NCI-H526 (cell line): ENCODE data around the gene DNAJB2.

Experiments
- DNase-seq, 2 experiments: peaks; one replicate each; lab custom pipeline; 2025; lab: John Stamatoyannopoulos, UW

DNAJB2 gene

GRCh38 chr2:219279151-219279915 is at the start of gene DNAJB2:
Gene DNAJB2 (plus strand): TSS chr2:219279366. CDS start chr2:219279834, 468 bp downstream.
- DNase-seq, result peak; percentile 86 to 98

DNA sequence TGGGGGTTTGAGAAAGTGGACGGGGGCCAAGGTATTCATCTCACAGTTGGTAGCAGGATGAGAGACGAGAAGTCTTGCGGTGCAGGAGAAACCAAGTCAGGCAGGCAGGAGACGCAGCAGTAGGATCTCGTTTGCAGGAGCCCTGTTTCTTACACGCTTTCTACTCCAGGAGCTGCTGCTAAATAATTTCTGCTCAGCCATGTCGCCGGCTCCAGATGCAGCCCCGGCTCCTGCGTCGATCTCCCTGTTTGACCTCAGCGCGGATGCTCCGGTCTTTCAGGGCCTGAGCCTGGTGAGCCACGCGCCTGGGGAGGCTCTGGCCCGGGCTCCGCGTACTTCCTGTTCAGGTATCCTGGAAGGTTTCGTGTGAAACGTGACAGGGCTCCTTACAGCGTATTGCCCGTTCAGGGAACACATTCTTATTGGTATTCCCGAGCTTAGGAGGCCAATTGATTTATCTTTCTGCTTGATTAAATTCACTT is 49.1 kb upstream of the DNAJB2 start:
- peak in 1 of 2 experiments; percentile 55 for DNase-seq

GRCh38 chr2:219234331-219234730 is 44.8 kb upstream of the DNAJB2 start:
- DNase-seq, result no peak

GRCh38 chr2:219243291-219243761 is 35.8 kb upstream of the DNAJB2 start:
- DNase-seq, result no peak

DNA sequence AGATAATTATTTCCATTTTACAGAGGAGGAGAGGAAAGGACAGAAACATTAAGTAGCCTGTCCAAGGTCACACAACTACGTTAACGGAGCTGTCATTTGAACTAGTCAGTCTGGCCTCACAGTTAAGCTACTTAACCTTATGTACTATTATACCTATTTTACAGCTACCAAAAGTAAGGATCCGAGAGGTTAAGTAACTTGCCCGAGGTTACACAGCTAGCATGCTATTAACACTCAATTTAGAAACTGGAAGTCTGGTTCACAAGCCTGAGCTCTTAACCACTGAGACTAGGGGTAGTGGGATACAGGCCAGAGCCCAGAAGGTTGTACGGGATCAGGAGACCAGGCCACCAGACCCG is 34.4 kb upstream of the DNAJB2 start:
- DNase-seq, result no peak

DNA sequence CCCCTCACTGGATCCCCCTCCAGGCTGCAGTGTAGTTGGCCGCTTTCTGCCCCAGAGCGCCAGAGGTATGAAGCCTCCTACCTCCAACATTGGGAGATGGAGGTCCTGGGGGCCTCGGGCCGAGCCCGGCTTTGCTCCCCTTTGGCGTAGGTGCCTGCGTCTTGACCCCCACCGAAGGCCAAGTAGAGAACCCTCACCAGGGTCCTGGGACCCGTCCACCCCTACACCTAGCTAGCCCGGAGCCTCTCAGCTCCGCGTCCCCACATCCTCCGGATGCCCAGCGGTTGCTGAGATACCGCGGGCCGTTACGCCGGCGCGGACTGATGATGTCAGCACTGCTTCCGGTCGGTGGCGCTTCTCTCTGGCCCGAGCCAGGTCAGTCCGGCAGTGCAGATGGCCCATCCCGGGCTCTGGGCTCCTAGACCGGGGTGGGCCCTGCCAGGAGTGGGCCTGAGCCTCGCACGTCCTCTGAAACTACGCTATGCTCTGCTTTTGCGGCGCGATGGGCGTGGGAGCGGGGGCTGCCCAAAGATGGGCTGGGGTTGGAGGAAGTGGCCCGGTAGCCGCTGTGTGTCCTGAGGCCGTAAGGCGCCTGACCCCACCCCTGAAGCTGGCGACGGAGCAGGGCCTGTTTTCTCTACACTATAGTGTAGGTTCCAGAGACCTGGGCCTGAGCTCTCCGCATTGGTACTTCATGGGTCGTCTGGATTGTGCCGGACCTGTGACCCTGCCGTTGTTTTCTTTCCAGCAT is 33.8 kb upstream of the DNAJB2 start, which contains the start of the genes GLB1L and STK16:
GLB1L (minus strand) TSS at position 297 of the 751 bp plus-strand sequence. CDS start 1,871 bp downstream, outside the sequence.
STK16 (plus strand) TSS at position 332 of the 751 bp plus-strand sequence. CDS start 521 bp downstream, outside the sequence.
- peak; percentile 76 to 93 for DNase-seq

DNA sequence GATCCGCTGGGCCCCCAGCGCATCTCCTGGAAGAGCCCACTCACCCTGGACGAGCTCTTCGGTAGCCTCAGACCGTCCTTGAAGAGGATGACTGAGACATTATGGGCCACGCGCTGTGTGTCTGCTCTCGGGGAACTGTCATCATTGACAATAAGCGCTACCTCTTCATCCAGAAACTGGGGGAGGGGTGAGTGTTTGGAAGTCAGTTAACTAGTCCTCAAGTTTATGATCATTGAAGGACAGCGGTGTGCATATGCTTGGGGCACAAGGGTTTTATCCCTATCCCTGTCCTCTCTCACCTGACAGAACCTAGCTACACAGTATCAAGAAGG is 33.3 kb upstream of the DNAJB2 start:
- DNase-seq, result no peak

DNA sequence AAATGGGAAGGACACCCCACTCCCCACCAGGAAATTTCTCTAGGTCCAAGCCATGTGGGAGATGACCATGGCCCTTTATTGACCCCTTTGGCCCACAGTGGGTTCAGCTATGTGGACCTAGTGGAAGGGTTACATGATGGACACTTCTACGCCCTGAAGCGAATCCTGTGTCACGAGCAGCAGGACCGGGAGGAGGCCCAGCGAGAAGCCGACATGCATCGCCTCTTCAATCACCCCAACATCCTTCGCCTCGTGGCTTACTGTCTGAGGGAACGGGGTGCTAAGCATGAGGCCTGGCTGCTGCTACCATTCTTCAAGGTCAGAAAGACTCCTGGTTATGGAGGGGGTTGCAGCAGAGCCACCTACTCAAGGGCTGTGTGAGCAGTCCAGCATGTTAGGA is 32.6 kb upstream of the DNAJB2 start:
- no peak for DNase-seq

- DNase-seq, result no peak
These were observed 31.2 kb upstream of the DNAJB2 start for GRCh38 chr2:219247678-219248642.

GRCh38 chr2:219248845-219249202 is 30.3 kb upstream of the DNAJB2 start:
- no peak for DNase-seq

DNA sequence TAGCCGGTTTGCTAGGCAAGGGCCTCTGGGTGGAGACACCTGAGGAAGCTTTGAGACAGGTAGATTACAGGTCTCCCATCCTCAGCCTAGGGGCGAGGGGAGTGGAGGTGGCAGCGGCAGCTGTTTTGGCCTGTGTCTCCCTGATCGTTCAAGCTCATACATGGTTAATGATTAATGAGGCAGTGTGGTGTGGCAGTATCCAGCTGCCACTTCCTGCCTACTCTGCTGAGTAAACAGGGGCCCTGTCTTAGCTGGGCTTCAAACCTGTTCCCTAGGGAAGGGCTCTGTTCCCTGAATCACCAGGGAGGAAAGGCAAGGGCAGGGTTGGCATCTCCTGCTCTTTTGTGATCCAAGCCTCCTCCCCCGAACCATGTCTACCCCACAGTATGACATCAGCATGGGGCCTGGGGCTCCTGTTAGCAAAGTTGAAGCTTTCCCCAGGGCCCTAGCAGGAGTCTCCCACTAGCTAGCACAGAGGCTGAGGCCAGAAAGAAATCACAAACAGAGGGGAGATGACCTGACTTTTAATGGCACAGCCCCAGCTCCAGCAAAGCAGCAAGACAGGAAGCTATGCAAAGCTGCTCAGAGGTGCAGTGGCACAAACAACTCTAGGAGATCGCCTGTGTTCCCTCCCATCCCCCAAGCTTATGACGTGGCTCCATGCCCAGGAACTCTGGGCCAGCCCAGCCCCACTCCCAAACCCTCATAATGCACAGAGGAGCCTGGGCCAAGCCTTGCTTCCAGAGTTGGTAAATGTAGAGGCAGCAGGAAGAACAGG is 29.8 kb upstream of the DNAJB2 start:
- DNase-seq, result peak; percentile 95

GRCh38 chr2:219250049-219250781 is 29.0 kb upstream of the DNAJB2 start:
- DNase-seq, result no peak

GRCh38 chr2:219251656-219252055 is 27.5 kb upstream of the DNAJB2 start:
- DNase-seq, result no peak

DNA sequence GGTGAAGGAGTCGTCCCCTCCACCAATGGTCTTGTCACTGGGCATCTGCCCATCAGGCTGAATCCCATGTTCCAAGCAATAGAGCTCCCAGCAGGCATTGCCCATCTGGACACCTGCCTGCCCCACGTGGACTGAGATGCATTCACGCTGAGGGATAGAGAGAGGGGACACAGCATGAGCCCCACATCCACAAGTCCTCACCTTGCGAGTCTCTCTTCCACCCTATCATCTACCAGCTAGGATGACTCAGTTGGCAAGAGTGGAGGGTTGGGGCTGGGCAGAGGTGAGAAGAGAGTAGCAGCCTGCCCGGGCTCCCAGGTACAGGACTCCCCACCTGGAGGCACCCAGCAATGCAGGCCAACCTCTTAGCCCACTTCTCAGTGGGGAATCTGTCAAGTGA is 27.1 kb upstream of the DNAJB2 start:
- DNase-seq, result no peak

DNA sequence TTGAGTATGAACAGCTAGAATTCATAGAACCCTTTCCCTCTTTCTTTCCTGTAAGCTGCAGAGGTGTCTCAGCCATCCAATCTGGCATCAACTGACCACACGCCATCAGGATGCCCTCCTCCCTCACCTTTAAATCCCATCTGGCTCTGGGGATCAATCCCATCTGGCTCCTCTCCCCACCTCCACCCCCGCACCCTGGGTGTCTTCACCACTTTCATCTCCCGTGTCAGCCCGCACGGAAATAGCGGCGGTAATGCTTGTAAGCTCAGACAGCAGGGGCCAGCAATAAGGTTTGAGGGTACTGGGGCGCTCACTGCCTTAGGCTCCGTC is 26.6 kb upstream of the DNAJB2 start:
- DNase-seq, result no peak

DNA sequence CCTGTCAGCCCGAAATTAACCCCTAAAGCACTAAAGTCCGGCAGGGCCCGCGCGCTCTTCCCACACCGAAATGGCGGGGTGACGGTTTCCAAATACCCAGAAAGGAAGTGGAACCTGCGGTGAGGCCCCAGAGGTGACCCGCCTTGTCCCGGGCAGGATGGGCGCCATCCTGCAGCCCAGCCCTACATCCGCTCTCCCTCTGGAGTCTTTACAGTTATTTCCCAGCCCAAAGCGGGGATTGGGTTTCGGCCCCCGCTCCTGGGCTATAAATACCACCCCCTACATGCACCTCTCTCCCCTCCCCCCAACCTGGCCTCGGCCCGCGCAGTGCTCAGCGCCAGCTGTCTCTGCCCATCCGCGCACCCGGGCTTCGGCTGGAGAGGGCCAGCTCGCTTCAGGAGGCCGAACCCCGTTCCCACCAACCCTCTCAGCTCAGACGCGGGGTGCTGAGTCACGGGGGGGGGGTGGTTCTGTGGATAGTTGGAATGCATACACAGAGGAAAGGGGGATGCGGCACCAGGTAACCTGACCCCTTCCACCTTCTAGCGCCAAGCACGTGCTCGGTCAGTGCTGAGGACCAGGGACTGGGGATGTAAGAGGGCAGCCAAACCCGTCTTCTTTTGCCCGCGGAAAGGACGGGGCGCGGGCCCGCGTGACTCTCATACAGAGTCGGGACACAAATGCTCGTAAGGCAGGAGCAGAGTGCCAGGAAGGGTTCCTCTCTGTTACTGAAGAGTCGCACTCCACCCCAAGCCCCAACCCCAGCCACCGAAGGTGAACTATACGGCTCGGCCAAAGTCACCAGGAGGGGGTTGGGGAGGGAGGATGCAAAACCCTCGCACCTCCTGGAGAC is 26.0 kb upstream of the DNAJB2 start, which contains the start of gene TUBA4B:
TUBA4B (plus strand) TSS at position 344 of the 853 bp plus-strand sequence; CDS start at position 509, 165 bp downstream.
- DNase-seq, result peak; percentile 50 to 70

GRCh38 chr2:219253753-219254589 is 25.2 kb upstream of the DNAJB2 start, which contains the start of gene TUBA4A:
Gene TUBA4A (minus strand): TSS chr2:219253918. CDS start chr2:219253858, 60 bp downstream.
- DNase-seq, result peak; percentile 50 to 90

DNA sequence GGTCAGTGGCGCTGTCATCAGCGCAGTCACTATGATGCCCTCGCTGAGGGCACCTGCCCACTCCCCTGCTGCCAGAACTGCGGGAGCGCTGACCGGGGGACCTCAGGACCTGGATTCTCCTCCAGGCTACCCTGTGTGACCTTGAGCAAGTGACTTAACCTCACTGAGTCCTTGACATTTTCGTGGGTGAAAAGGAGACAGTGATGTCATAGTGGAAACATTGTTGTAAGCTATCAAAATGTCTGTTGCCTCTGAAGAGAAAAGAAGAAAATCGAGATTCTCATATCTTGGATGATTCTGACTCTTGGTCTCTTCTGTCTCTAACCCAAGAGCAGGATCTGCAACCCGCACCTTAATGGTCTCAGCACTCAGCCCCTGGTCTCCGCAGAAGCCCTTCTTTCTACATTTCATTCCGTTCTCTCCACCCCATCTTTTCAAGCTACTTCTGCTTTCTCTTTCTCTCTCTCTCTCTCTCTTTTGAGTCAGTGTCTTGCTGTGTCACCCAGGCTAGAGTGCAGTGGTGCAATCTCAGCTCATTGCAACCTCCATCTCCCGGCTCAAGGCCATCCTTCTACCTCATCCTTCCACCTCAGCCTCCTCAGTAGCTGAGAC is 24.5 kb upstream of the DNAJB2 start:
- DNase-seq, result no peak
